VCaP (cell line): ENCODE results near the gene SLC44A3.

Experiments used
- H3K27ac ChIP-seq: fragments of 450-650 bp; 2 replicates; pipeline ENCODE4 v1.5.1; 2017
- TF ChIP-seq, protein P1 (sequence below): fragments of 450-650 bp; conservative IDR thresholded peaks from 2 replicates; pipeline ENCODE4 v1.5.1; 2017; ENCODE audit warnings: mild to moderate bottlenecking, moderate library complexity

SLC44A3 gene

GRCh38 chr1:94840808-94841207 is 20.7 kb downstream of the SLC44A3 start:
- TF ChIP-seq, protein P1, sequence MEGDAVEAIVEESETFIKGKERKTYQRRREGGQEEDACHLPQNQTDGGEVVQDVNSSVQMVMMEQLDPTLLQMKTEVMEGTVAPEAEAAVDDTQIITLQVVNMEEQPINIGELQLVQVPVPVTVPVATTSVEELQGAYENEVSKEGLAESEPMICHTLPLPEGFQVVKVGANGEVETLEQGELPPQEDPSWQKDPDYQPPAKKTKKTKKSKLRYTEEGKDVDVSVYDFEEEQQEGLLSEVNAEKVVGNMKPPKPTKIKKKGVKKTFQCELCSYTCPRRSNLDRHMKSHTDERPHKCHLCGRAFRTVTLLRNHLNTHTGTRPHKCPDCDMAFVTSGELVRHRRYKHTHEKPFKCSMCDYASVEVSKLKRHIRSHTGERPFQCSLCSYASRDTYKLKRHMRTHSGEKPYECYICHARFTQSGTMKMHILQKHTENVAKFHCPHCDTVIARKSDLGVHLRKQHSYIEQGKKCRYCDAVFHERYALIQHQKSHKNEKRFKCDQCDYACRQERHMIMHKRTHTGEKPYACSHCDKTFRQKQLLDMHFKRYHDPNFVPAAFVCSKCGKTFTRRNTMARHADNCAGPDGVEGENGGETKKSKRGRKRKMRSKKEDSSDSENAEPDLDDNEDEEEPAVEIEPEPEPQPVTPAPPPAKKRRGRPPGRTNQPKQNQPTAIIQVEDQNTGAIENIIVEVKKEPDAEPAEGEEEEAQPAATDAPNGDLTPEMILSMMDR, result no peak
- no peak overlapping the region for H3K27ac ChIP-seq

- H3K27ac ChIP-seq, result no peak overlapping the region
- TF ChIP-seq, protein P1, result no peak
Measured at GRCh38 chr1:94843430-94843829, 23.3 kb downstream of the SLC44A3 start.

- TF ChIP-seq, protein P1, result no peak
- H3K27ac ChIP-seq, result no peak overlapping the region
Measured at GRCh38 chr1:94843846-94844245, 23.7 kb downstream of the SLC44A3 start.

GRCh38 chr1:94846308-94846707 is 26.2 kb downstream of the SLC44A3 start:
- TF ChIP-seq, protein P1, result no peak
- no peak overlapping the region for H3K27ac ChIP-seq

DNA sequence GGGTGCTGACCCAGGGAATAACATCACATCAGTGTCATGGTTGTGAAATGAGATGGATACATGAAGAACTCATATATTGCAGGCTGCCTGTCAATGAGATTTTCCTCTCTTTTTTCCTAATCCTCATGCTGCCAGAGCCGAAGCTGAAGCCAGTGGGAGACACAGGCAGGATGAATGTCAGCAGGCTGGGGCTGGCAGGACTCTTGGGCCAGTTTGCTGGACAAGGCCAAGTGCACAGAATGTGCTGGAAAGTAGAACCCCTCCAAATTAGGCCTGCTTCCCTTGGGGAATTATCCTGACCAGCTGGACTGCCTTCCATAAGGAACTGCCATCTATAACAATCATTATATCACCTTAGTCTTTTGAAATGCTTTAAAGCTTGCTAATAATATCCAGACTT is 31.4 kb downstream of the SLC44A3 start:
- no peak overlapping the region for H3K27ac ChIP-seq
- TF ChIP-seq, protein P1, result no peak

- TF ChIP-seq, protein P1, result no peak
Measured at GRCh38 chr1:94852788-94853187, 32.6 kb downstream of the SLC44A3 start.

DNA sequence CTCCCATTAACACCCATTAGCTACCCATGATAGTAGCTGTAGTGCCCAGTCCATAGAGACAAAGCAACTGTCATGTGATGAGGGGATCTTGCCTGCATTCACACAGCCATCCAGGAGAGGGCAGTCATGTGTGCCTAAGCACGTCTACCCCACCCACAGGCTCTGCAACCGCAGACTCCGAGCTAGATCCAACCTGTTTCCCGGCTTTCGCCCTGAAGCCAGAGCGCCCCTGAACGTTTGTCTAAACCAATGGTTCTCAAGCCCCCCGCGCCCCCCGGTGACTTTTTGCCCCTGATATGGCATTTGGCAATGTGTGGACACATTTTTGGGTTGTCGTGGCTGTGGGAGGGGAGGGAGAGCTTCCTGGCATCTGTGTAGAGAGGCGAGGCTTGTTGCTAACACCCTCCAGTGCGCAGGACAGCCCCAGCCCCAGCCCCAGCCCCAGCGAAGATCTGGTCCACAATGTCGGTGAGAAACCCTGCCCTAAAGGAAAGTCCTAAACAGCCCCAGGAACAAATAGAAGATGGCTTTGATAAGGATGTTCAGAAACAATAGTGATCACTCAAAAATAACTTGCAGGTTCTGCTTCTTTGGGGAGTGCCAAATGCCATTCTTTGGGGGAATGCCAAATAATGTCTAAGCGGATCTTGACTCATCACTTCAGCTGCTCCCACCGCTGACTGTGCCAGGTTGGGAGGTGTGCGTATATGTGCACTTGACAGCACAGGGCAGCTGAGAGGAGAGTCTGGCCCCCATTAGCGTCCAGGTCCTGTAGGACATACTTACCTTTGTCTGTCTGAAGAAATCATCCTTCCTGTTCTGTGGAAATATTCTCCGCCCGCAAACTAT is 34.5 kb downstream of the SLC44A3 start:
- TF ChIP-seq, protein P1, result peak; percentile 90
- H3K27ac ChIP-seq, result peak overlapping the region; percentile 75

More at GRCh38 chr1:94852788-94853187, 32.6 kb downstream of the SLC44A3 start:
- H3K27ac ChIP-seq, result no peak overlapping the region
